H9 (cell line): ENCODE measurements around the gene MAP3K7CL. TPM values are rescaled to one million over a fixed set of nuclear protein-coding genes. Genes with fewer than 3 reads are reported as not detected.

Experiments used
- DNase-seq: peaks from one replicate; pipeline ENCODE4 v3.0.0-alpha.2; 2017
- H2AFZ ChIP-seq: one replicate; pipeline ENCODE4 v1.6.1; 2013; ENCODE audit warnings: mild to moderate bottlenecking, low read length, control low read depth, moderate library complexity
- H2AK5ac ChIP-seq: 2 replicates; pipeline ENCODE4 v1.6.1; 2013; ENCODE audit warnings: low read length, control low read depth, mixed read lengths; ENCODE audit not compliant: insufficient read length
- H2BK120ac ChIP-seq: one replicate; pipeline ENCODE4 v1.6.1; 2013; ENCODE audit warnings: low read depth, mild to moderate bottlenecking, low read length, control low read depth, inconsistent platforms; ENCODE audit not compliant: poor library complexity, severe bottlenecking
- H2BK12ac ChIP-seq: 2 replicates; pipeline ENCODE4 v1.6.1; 2013; ENCODE audit warnings: low read length, control low read depth, mixed read lengths, low read depth; ENCODE audit not compliant: insufficient read length
- H2BK15ac ChIP-seq: 2 replicates; pipeline ENCODE4 v1.6.1; 2013; ENCODE audit warnings: low read depth, low read length, control low read depth
- H2BK20ac ChIP-seq: one replicate; pipeline ENCODE4 v1.6.1; 2013; ENCODE audit warnings: low read depth, mild to moderate bottlenecking, low read length, control low read depth, inconsistent platforms; ENCODE audit not compliant: poor library complexity, severe bottlenecking
- H2BK5ac ChIP-seq: 2 replicates; pipeline ENCODE4 v1.6.1; 2013; ENCODE audit warnings: low read length, control low read depth, mixed read lengths; ENCODE audit not compliant: insufficient read length
- H3K14ac ChIP-seq: 2 replicates; pipeline ENCODE4 v1.6.1; 2013; ENCODE audit warnings: low read length, control low read depth; ENCODE audit not compliant: insufficient read depth
- H3K18ac ChIP-seq: 2 replicates; pipeline ENCODE4 v1.6.1; 2013; ENCODE audit warnings: low read depth, mild to moderate bottlenecking, mixed read lengths, low read length, control low read depth; ENCODE audit not compliant: insufficient read length
- H3K23ac ChIP-seq: 2 replicates; pipeline ENCODE4 v1.6.1; 2013; ENCODE audit warnings: low read length, control low read depth, mixed read lengths, low read depth; ENCODE audit not compliant: insufficient read length
- H3K23me2 ChIP-seq: 2 replicates; pipeline ENCODE4 v1.6.1; 2013; ENCODE audit warnings: low read depth, mild to moderate bottlenecking, mixed read lengths, low read length, control low read depth; ENCODE audit not compliant: insufficient read length, poor library complexity, severe bottlenecking
- H3K27ac ChIP-seq: 2 replicates; pipeline ENCODE4 v1.5.1; 2013; ENCODE audit warnings: low read length, control low read depth, mixed read lengths, low read depth; ENCODE audit not compliant: insufficient read length
- H3K27me3 ChIP-seq: 2 replicates; pipeline ENCODE4 v1.6.1; 2013; ENCODE audit warnings: low read length, control low read depth, inconsistent platforms; ENCODE audit not compliant: insufficient read depth
- H3K4ac ChIP-seq: 2 replicates; pipeline ENCODE4 v1.6.1; 2013; ENCODE audit warnings: low read depth, mild to moderate bottlenecking, control low read depth, inconsistent platforms, low read length, moderate library complexity
- H3K4me1 ChIP-seq: 2 replicates; pipeline ENCODE4 v1.6.1; 2013; ENCODE audit warnings: low read length, control low read depth, inconsistent platforms; ENCODE audit not compliant: insufficient read depth
- H3K4me2 ChIP-seq: 2 replicates; pipeline ENCODE4 v1.6.1; 2013; ENCODE audit warnings: low read length, control low read depth, mixed read lengths; ENCODE audit not compliant: insufficient read length, insufficient read depth
- H3K56ac ChIP-seq: 2 replicates; pipeline ENCODE4 v1.6.1; 2013; ENCODE audit warnings: low read depth, mild to moderate bottlenecking, mixed read lengths, low read length, control low read depth; ENCODE audit not compliant: insufficient read length
- H3K79me1 ChIP-seq: 2 replicates; pipeline ENCODE4 v1.6.1; 2013; ENCODE audit warnings: low read depth, mild to moderate bottlenecking, moderate library complexity, low read length, control low read depth, inconsistent platforms; ENCODE audit not compliant: insufficient read depth, poor library complexity, severe bottlenecking
- H3K79me2 ChIP-seq: 2 replicates; pipeline ENCODE4 v1.6.1; 2013; ENCODE audit warnings: low read length, control low read depth, inconsistent platforms; ENCODE audit not compliant: insufficient read depth
- H3K9ac ChIP-seq: 2 replicates; pipeline ENCODE4 v1.6.1; 2013; ENCODE audit warnings: low read length, control low read depth, mixed read lengths; ENCODE audit not compliant: insufficient read length; ENCODE audit errors: extremely low read depth
- H3K9me3 ChIP-seq: one replicate; pipeline ENCODE4 v1.6.1; 2013; ENCODE audit warnings: low read depth, low read length, inconsistent platforms; ENCODE audit not compliant: control insufficient read depth
- H3T11ph ChIP-seq: one replicate; pipeline ENCODE4 v1.6.1; 2013; ENCODE audit warnings: mild to moderate bottlenecking, low read length, control low read depth, inconsistent platforms
- H4K20me1 ChIP-seq: one replicate; pipeline ENCODE4 v1.6.1; 2013; ENCODE audit not compliant: control insufficient read depth, insufficient read length, insufficient read depth
- H4K5ac ChIP-seq: 2 replicates; pipeline ENCODE4 v1.6.1; 2013; ENCODE audit warnings: low read depth, mild to moderate bottlenecking, mixed read lengths, low read length, control low read depth; ENCODE audit not compliant: insufficient read length
- H4K8ac ChIP-seq: replicated peaks from 2 replicates; pipeline ENCODE4 v1.6.1; 2013; ENCODE audit warnings: low read length, control low read depth, mixed read lengths, low read depth; ENCODE audit not compliant: insufficient read length
- H4K91ac ChIP-seq: 2 replicates; pipeline ENCODE4 v1.6.1; 2013; ENCODE audit warnings: low read depth, mild to moderate bottlenecking, moderate library complexity, mixed read lengths, low read length, control low read depth; ENCODE audit not compliant: insufficient read length
- H3K27ac Mint-ChIP-seq, 3 experiments: 2 replicates in 2 of 3; 3 replicates in 1 of 3; pipeline ENCODE4 v1.8.0; 2020 to 2021; ENCODE audit warnings: mixed read lengths in 3 of 3, mild to moderate bottlenecking in 1 of 3, moderate library complexity in 1 of 3
- H3K27me3 Mint-ChIP-seq: 2 replicates; pipeline ENCODE4 v1.8.0; 2021; ENCODE audit warnings: low read depth, mild to moderate bottlenecking, moderate library complexity, mixed read lengths
- H3K36me3 Mint-ChIP-seq, 3 experiments: 2 replicates in 2 of 3; 3 replicates in 1 of 3; pipeline ENCODE4 v1.8.0; 2020 to 2021; ENCODE audit warnings: low read depth in 3 of 3, mixed read lengths in 3 of 3; ENCODE audit not compliant: insufficient read depth in 1 of 3
- H3K4me1 Mint-ChIP-seq, 2 experiments: 2 replicates each; pipeline ENCODE4 v1.8.0; 2020; ENCODE audit warnings: mixed read lengths in 2 of 2
- H3K4me3 Mint-ChIP-seq, 2 experiments: 2 replicates in 1 of 2; 3 replicates in 1 of 2; pipeline ENCODE4 v1.8.0; 2020 to 2021; ENCODE audit warnings: mild to moderate bottlenecking in 2 of 2, mixed read lengths in 2 of 2, moderate library complexity in 1 of 2
- H3K9me3 Mint-ChIP-seq, 2 experiments: 2 replicates in 1 of 2; 3 replicates in 1 of 2; pipeline ENCODE4 v1.8.0; 2020; ENCODE audit warnings: mild to moderate bottlenecking in 2 of 2, mixed read lengths in 2 of 2, moderate library complexity in 1 of 2
- CTCF ChIP-seq: fragments of 200-600 bp; sonication (generic); conservative IDR thresholded peaks from 3 replicates; pipeline ENCODE4 v1.8.0; 2021; ENCODE audit warnings: antibody characterized with exemption, mild to moderate bottlenecking
- WGBS: extraction: QIAGEN DNeasy Blood & Tissue Kit; methylation state at CpG from one replicate; pipeline ENCODE4 v1.1.7; 2013; ENCODE audit warnings: missing lambda C conversion rate, low lambda C conversion rate, mixed read lengths; ENCODE audit not compliant: insufficient read length; ENCODE audit errors: extremely low coverage; 5-methylcytosine and 5-hydroxymethylcytosine counted together
- total RNA-seq: library from RNA; stranded (reverse); gene quantifications from 2 replicates; pipeline ENCODE4 v1.2.1, GENCODE V29; 2021

Gene MAP3K7CL
- total RNA-seq, 1 experiment from 2014 or later: not detected

- Mint-ChIP-seq H3K4me1 (peaks cover 11 to 16% of the 10 kb centered on the region in 2 experiments), H3K9me3 (no peaks in the 10 kb centered on the region)
- no peak for TF ChIP-seq CTCF
These were observed 58.9 kb downstream of the MAP3K7CL start for GRCh38 chr21:29189353-29189752.

More at GRCh38 chr21:29189353-29189752, 58.9 kb downstream of the MAP3K7CL start:
- Histone ChIP-seq H4K8ac (no peak overlapping the region), H3K14ac (no peak overlapping the region), H2BK15ac (no peak overlapping the region), H2BK12ac (no peak overlapping the region), H3K79me2 (no peaks in the 10 kb centered on the region), H4K91ac (no peak overlapping the region), H3K56ac (no peak overlapping the region), H3K23ac (no peak overlapping the region), H3K27me3 (no peaks in the 10 kb centered on the region), H2BK5ac (no peak overlapping the region), H3T11ph (no peak overlapping the region), H3K9me3 (no peaks in the 10 kb centered on the region), H4K20me1 (no peaks in the 10 kb centered on the region), H4K5ac (no peak overlapping the region), H3K4ac (no peak overlapping the region), H3K9ac (no peak overlapping the region), H3K4me1 (no peaks in the 10 kb centered on the region), H2AFZ (no peak overlapping the region), H3K4me2 (no peak overlapping the region), H3K27ac (no peak overlapping the region), H3K23me2 (no peaks in the 10 kb centered on the region), H3K18ac (no peak overlapping the region), H2BK120ac (no peak overlapping the region), H2AK5ac (no peak overlapping the region), H3K79me1 (no peaks in the 10 kb centered on the region), H2BK20ac (no peak overlapping the region)
- no peak overlapping the region for H3K4me3 Mint-ChIP-seq
- H3K36me3 Mint-ChIP-seq: no peaks in the 10 kb centered on the region
- H3K27ac Mint-ChIP-seq: no peak overlapping the region
- WGBS: no CpG with 5 or more reads among the region's 2 CpGs
- H3K27me3 Mint-ChIP-seq: no peaks in the 10 kb centered on the region
- DNase-seq: no peak
